Measurements from ENCODE around the gene HCN3. TPM values are rescaled to one million over a fixed set of nuclear protein-coding genes. Genes with fewer than 3 reads are reported as not detected.

The HCN3 gene
- total RNA-seq, 1 experiment from 2014 or later = 7.3 TPM

DNA sequence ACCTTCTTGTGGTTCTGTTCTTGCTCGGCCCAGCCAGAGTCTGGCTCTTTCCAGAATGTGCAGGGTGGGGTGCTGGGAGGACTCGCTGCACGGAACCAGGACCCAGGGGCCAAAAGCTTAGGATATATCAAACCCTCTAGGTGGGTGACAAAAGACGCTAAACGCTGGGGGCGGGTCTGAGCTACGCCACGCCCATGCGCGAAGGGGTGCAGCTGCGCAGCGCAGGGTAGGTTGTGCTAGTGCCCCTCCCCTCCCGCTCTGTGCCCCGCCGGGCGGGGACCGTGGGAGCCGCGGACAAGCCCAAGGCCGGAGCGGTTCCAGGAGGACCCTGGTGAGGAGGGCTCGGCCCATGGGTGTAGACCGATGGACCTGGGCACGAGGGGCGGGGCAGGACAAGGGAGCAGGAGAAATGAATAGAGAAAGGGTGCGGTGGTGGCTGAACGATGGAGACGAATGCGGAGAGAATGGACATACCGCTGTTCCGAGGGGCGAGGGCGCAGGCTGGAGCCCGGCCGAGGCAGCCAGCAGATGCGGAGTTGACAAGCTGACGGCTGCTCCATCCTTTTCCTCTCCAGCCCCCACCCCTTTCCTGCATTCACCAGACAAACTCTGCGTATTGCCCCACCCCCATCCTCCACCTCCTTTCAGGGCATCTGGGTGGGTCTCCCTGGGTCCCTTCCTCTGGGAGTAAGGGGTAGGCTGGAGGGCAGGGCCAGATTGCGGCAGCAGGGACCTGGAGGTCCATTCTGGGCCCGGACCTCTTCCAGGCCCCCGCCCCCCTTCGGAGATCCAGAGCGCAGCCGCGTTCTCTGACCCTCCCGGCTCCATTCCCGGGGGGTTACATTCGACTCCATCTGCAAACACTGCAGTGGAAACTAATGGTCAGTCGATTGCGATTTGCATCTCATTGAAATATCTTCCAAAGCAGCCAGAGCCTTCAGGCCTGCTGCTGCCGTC lies 43.7 kb downstream of the HCN3 start, which contains the start of gene RUSC1 (continued):
- TF ChIP-seq, protein P1, sequence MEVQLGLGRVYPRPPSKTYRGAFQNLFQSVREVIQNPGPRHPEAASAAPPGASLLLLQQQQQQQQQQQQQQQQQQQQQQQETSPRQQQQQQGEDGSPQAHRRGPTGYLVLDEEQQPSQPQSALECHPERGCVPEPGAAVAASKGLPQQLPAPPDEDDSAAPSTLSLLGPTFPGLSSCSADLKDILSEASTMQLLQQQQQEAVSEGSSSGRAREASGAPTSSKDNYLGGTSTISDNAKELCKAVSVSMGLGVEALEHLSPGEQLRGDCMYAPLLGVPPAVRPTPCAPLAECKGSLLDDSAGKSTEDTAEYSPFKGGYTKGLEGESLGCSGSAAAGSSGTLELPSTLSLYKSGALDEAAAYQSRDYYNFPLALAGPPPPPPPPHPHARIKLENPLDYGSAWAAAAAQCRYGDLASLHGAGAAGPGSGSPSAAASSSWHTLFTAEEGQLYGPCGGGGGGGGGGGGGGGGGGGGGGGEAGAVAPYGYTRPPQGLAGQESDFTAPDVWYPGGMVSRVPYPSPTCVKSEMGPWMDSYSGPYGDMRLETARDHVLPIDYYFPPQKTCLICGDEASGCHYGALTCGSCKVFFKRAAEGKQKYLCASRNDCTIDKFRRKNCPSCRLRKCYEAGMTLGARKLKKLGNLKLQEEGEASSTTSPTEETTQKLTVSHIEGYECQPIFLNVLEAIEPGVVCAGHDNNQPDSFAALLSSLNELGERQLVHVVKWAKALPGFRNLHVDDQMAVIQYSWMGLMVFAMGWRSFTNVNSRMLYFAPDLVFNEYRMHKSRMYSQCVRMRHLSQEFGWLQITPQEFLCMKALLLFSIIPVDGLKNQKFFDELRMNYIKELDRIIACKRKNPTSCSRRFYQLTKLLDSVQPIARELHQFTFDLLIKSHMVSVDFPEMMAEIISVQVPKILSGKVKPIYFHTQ (CRISPR knock-in tag; IDR thresholded peaks at IDR 0.05) = peak; percentile 50; the same call in 1 of the 2 replicates
- TF ChIP-seq CREM (CRISPR knock-in tag; IDR thresholded peaks at IDR 0.05) (peak; percentile 60), SMAD4 (CRISPR knock-in tag; IDR thresholded peaks at IDR 0.05) (no peak), MYBL2 (CRISPR knock-in tag; IDR thresholded peaks at IDR 0.05) (peak; percentile 49; the same call in 1 of the 2 replicates), TEAD1 (CRISPR knock-in tag; IDR thresholded peaks at IDR 0.05) (peak; percentile 65; the same call in 1 of the 2 replicates), NFE2L1 (CRISPR knock-in tag; IDR thresholded peaks at IDR 0.05) (peak; percentile 80), SMAD3 (CRISPR knock-in tag; IDR thresholded peaks at IDR 0.05; ENCODE audit: borderline replicate concordance) (0 out of 2 replicates have a peak, but pooled peaks have one; percentile 23)
- TF ChIP-seq, protein P2, sequence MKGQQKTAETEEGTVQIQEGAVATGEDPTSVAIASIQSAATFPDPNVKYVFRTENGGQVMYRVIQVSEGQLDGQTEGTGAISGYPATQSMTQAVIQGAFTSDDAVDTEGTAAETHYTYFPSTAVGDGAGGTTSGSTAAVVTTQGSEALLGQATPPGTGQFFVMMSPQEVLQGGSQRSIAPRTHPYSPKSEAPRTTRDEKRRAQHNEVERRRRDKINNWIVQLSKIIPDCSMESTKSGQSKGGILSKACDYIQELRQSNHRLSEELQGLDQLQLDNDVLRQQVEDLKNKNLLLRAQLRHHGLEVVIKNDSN (CRISPR knock-in tag; IDR thresholded peaks at IDR 0.05) = 0 out of 2 replicates have a peak, but pooled peaks have one; percentile 19
- TF ChIP-seq, protein P3, sequence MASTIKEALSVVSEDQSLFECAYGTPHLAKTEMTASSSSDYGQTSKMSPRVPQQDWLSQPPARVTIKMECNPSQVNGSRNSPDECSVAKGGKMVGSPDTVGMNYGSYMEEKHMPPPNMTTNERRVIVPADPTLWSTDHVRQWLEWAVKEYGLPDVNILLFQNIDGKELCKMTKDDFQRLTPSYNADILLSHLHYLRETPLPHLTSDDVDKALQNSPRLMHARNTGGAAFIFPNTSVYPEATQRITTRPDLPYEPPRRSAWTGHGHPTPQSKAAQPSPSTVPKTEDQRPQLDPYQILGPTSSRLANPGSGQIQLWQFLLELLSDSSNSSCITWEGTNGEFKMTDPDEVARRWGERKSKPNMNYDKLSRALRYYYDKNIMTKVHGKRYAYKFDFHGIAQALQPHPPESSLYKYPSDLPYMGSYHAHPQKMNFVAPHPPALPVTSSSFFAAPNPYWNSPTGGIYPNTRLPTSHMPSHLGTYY (CRISPR knock-in tag; IDR thresholded peaks at IDR 0.05) = peak; percentile 87
- TF ChIP-seq, protein P4, sequence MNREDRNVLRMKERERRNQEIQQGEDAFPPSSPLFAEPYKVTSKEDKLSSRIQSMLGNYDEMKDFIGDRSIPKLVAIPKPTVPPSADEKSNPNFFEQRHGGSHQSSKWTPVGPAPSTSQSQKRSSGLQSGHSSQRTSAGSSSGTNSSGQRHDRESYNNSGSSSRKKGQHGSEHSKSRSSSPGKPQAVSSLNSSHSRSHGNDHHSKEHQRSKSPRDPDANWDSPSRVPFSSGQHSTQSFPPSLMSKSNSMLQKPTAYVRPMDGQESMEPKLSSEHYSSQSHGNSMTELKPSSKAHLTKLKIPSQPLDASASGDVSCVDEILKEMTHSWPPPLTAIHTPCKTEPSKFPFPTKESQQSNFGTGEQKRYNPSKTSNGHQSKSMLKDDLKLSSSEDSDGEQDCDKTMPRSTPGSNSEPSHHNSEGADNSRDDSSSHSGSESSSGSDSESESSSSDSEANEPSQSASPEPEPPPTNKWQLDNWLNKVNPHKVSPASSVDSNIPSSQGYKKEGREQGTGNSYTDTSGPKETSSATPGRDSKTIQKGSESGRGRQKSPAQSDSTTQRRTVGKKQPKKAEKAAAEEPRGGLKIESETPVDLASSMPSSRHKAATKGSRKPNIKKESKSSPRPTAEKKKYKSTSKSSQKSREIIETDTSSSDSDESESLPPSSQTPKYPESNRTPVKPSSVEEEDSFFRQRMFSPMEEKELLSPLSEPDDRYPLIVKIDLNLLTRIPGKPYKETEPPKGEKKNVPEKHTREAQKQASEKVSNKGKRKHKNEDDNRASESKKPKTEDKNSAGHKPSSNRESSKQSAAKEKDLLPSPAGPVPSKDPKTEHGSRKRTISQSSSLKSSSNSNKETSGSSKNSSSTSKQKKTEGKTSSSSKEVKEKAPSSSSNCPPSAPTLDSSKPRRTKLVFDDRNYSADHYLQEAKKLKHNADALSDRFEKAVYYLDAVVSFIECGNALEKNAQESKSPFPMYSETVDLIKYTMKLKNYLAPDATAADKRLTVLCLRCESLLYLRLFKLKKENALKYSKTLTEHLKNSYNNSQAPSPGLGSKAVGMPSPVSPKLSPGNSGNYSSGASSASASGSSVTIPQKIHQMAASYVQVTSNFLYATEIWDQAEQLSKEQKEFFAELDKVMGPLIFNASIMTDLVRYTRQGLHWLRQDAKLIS (CRISPR knock-in tag; IDR thresholded peaks at IDR 0.05; ENCODE audit: borderline replicate concordance) = 0 out of 2 replicates have a peak, but pooled peaks have one; percentile 17
- TF ChIP-seq, protein P5, sequence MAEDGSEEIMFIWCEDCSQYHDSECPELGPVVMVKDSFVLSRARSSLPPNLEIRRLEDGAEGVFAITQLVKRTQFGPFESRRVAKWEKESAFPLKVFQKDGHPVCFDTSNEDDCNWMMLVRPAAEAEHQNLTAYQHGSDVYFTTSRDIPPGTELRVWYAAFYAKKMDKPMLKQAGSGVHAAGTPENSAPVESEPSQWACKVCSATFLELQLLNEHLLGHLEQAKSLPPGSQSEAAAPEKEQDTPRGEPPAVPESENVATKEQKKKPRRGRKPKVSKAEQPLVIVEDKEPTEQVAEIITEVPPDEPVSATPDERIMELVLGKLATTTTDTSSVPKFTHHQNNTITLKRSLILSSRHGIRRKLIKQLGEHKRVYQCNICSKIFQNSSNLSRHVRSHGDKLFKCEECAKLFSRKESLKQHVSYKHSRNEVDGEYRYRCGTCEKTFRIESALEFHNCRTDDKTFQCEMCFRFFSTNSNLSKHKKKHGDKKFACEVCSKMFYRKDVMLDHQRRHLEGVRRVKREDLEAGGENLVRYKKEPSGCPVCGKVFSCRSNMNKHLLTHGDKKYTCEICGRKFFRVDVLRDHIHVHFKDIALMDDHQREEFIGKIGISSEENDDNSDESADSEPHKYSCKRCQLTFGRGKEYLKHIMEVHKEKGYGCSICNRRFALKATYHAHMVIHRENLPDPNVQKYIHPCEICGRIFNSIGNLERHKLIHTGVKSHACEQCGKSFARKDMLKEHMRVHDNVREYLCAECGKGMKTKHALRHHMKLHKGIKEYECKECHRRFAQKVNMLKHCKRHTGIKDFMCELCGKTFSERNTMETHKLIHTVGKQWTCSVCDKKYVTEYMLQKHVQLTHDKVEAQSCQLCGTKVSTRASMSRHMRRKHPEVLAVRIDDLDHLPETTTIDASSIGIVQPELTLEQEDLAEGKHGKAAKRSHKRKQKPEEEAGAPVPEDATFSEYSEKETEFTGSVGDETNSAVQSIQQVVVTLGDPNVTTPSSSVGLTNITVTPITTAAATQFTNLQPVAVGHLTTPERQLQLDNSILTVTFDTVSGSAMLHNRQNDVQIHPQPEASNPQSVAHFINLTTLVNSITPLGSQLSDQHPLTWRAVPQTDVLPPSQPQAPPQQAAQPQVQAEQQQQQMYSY (CRISPR knock-in tag; IDR thresholded peaks at IDR 0.05) = peak; percentile 34
- TF ChIP-seq, protein P6, sequence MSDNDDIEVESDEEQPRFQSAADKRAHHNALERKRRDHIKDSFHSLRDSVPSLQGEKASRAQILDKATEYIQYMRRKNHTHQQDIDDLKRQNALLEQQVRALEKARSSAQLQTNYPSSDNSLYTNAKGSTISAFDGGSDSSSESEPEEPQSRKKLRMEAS (CRISPR knock-in tag; IDR thresholded peaks at IDR 0.05) = peak; percentile 53
- TF ChIP-seq, protein P7, sequence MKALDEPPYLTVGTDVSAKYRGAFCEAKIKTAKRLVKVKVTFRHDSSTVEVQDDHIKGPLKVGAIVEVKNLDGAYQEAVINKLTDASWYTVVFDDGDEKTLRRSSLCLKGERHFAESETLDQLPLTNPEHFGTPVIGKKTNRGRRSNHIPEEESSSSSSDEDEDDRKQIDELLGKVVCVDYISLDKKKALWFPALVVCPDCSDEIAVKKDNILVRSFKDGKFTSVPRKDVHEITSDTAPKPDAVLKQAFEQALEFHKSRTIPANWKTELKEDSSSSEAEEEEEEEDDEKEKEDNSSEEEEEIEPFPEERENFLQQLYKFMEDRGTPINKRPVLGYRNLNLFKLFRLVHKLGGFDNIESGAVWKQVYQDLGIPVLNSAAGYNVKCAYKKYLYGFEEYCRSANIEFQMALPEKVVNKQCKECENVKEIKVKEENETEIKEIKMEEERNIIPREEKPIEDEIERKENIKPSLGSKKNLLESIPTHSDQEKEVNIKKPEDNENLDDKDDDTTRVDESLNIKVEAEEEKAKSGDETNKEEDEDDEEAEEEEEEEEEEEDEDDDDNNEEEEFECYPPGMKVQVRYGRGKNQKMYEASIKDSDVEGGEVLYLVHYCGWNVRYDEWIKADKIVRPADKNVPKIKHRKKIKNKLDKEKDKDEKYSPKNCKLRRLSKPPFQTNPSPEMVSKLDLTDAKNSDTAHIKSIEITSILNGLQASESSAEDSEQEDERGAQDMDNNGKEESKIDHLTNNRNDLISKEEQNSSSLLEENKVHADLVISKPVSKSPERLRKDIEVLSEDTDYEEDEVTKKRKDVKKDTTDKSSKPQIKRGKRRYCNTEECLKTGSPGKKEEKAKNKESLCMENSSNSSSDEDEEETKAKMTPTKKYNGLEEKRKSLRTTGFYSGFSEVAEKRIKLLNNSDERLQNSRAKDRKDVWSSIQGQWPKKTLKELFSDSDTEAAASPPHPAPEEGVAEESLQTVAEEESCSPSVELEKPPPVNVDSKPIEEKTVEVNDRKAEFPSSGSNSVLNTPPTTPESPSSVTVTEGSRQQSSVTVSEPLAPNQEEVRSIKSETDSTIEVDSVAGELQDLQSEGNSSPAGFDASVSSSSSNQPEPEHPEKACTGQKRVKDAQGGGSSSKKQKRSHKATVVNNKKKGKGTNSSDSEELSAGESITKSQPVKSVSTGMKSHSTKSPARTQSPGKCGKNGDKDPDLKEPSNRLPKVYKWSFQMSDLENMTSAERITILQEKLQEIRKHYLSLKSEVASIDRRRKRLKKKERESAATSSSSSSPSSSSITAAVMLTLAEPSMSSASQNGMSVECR (CRISPR knock-in tag; IDR thresholded peaks at IDR 0.05; ENCODE audit: borderline replicate concordance) = peak; percentile 55; the same call in 1 of the 2 replicates
